CD14-positive monocyte (primary cell): ENCODE measurements around the gene VASN. TPM values are rescaled to one million over a fixed set of nuclear protein-coding genes. Genes with fewer than 3 reads are reported as not detected.
"Not testable (repeated sequence)": the region's sequence is repeated elsewhere in the genome, so short reads cannot be mapped to it uniquely, and the experiment has no call there.

Experiments used
- DNase-seq, 3 donors: peaks; one replicate each; pipeline ENCODE4 v3.0.0-alpha.2; 2011 to 2022
- H2AFZ ChIP-seq: 2 replicates; pipeline ENCODE4 v1.6.0; 2012; ENCODE audit warnings: mild to moderate bottlenecking, low read depth, low read length, inconsistent platforms; ENCODE audit not compliant: insufficient read depth, poor library complexity, severe bottlenecking
- H3K27ac ChIP-seq, 2 donors: 1 replicate in 1 of 2; 2 replicates in 1 of 2; pipeline ENCODE4 v1.5.1; 2012 to 2013; ENCODE audit warnings: low read length in 2 of 2, control low read depth in 1 of 2, inconsistent platforms in 1 of 2, low read depth in 1 of 2, mild to moderate bottlenecking in 1 of 2
- H3K27me3 ChIP-seq, 2 donors: one replicate each; pipeline versions ENCODE4 v1.6.0 to v1.6.1; 2011 to 2013; ENCODE audit warnings: low read length in 2 of 2; ENCODE audit not compliant: control insufficient read depth in 2 of 2, insufficient read depth in 2 of 2
- H3K36me3 ChIP-seq, 2 donors: replicated peaks in 1 of 2; 1 replicate in 1 of 2; 2 replicates in 1 of 2; pipeline versions ENCODE4 v1.5.1 to v1.6.1; 2012 to 2013; ENCODE audit warnings: low read length in 2 of 2, control low read depth in 1 of 2, inconsistent platforms in 1 of 2, mild to moderate bottlenecking in 1 of 2; ENCODE audit not compliant: insufficient read depth in 2 of 2, control insufficient read depth in 1 of 2
- H3K4me1 ChIP-seq, 2 donors: 1 replicate in 1 of 2; 2 replicates in 1 of 2; pipeline versions ENCODE4 v1.5.1 to v1.6.1; 2012 to 2013; ENCODE audit warnings: low read length in 2 of 2, control low read depth in 1 of 2, inconsistent platforms in 1 of 2, mild to moderate bottlenecking in 1 of 2, moderate library complexity in 1 of 2; ENCODE audit not compliant: insufficient read depth in 2 of 2, control insufficient read depth in 1 of 2
- H3K4me2 ChIP-seq: replicated peaks from 2 replicates; pipeline ENCODE3; 2012; ENCODE audit warnings: low read length, moderate library complexity, mild to moderate bottlenecking; ENCODE audit not compliant: poor library complexity, severe bottlenecking; ENCODE audit errors: extremely low read depth
- H3K4me3 ChIP-seq, 3 experiments: fragments of 200-600 bp in 1 of 3; sonication (generic) in 1 of 3; replicated peaks in 1 of 3; 1 replicate in 2 of 3; 2 replicates in 1 of 3; pipeline ENCODE4 v1.5.1; 2011 to 2013; ENCODE audit warnings: low read length in 3 of 3, mild to moderate bottlenecking in 3 of 3, control low read depth in 2 of 3, low read depth in 2 of 3, inconsistent platforms in 1 of 3, moderate library complexity in 1 of 3
- H3K79me2 ChIP-seq: 2 replicates; pipeline ENCODE4 v1.6.0; 2012; ENCODE audit warnings: mild to moderate bottlenecking, control low read depth, inconsistent platforms, low read length, moderate library complexity; ENCODE audit not compliant: insufficient read depth
- H3K9ac ChIP-seq: 2 replicates; pipeline ENCODE4 v1.6.0; 2017; ENCODE audit warnings: low read length, mild to moderate bottlenecking; ENCODE audit not compliant: insufficient read depth, poor library complexity, severe bottlenecking
- H3K9me3 ChIP-seq, 2 donors: replicated peaks in 1 of 2; 1 replicate in 1 of 2; 2 replicates in 1 of 2; pipeline versions ENCODE4 v1.5.1 to v1.6.1; 2012 to 2013; ENCODE audit warnings: low read length in 2 of 2, control low read depth in 1 of 2; ENCODE audit not compliant: control insufficient read depth in 1 of 2, insufficient read depth in 1 of 2
- H4K20me1 ChIP-seq: 2 replicates; pipeline ENCODE4 v1.6.0; 2012; ENCODE audit warnings: mild to moderate bottlenecking, low read length, control low read depth, moderate library complexity; ENCODE audit not compliant: insufficient read depth
- H3K27ac Mint-ChIP-seq, 7 donors: one replicate each; pipeline ENCODE4 v1.8.0; 2020; ENCODE audit warnings: mild to moderate bottlenecking in 7 of 7, mixed read lengths in 7 of 7, moderate library complexity in 6 of 7, inconsistent platforms in 2 of 7
- H3K27me3 Mint-ChIP-seq, 3 donors: one replicate each; pipeline ENCODE4 v1.8.0; 2021 to 2022; ENCODE audit warnings: low read depth in 3 of 3, mild to moderate bottlenecking in 3 of 3, mixed read lengths in 3 of 3, moderate library complexity in 3 of 3, inconsistent platforms in 1 of 3
- H3K36me3 Mint-ChIP-seq, 2 donors: one replicate each; pipeline ENCODE4 v1.8.0; 2020; ENCODE audit warnings: mixed read lengths in 2 of 2, inconsistent platforms in 1 of 2, mild to moderate bottlenecking in 1 of 2
- H3K4me1 Mint-ChIP-seq: one replicate; pipeline ENCODE4 v1.8.0; 2020; ENCODE audit warnings: mild to moderate bottlenecking, mixed read lengths
- H3K4me3 Mint-ChIP-seq, 2 donors: one replicate each; pipeline ENCODE4 v1.8.0; 2020; ENCODE audit warnings: mild to moderate bottlenecking in 2 of 2, mixed read lengths in 2 of 2, moderate library complexity in 1 of 2
- H3K9me3 Mint-ChIP-seq, 7 donors: one replicate each; pipeline ENCODE4 v1.8.0; 2020 to 2022; ENCODE audit warnings: mixed read lengths in 7 of 7, mild to moderate bottlenecking in 6 of 7, moderate library complexity in 6 of 7, inconsistent platforms in 2 of 7
- WGBS: methylation state at CpG from one replicate; pipeline ENCODE4 v1.1.5; 2013; ENCODE audit warnings: missing lambda C conversion rate; ENCODE audit not compliant: insufficient coverage; 5-methylcytosine and 5-hydroxymethylcytosine counted together
- intact Hi-C, 2 donors: fragments of 100-400 bp; cut with micrococcal nuclease; formaldehyde crosslinking; loops; one replicate each; pipeline versions ENCODE4 v1.15.0 to v1.15.1; 2023
- polyA plus RNA-seq, 3 donors: library from polyadenylated mRNA; depleted of rRNA in 1 of 3; unstranded in 2 of 3; stranded (reverse) in 1 of 3; fragments of 300-500 nt in 2 of 3; fragments of >200 nt in 1 of 3; fragmentation: Illumina TruSeq in 2 of 3; gene quantifications; 1 replicate in 2 of 3; 2 replicates in 1 of 3; pipeline ENCODE4 v1.2.3, GENCODE V29; 2012 to 2021
- TF ChIP-seq, protein P1 (sequence below): fragments of 200-600 bp; IDR thresholded peaks from one replicate; pipeline ENCODE4 v1.8.0; 2022; ENCODE audit warnings: antibody characterized with exemption, mild to moderate bottlenecking

VASN gene
- polyA plus RNA-seq, 3 donors = 0.03 TPM; not detected in 2

DNA sequence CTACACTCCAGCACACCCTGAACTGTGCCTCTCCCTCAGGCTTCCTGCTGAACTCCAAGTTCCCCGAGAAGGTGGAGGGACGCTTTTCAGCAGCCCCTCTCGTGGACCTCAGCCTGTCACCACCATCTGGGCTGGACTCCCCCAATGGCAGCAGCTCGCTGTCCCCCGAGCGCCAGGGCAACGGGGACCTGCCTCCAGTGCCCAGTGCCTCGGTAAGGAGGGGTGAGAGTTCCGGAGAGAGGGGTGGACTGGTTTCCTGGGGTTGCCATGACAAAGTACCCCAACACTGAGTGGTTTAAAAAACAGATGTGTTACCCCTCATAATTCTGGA lies 38.4 kb upstream of the VASN start:
- Mint-ChIP-seq H3K27ac (no peak overlapping the region), H3K27me3 (peaks cover 9 to 22% (median 22%) of the 10 kb centered on the region in 3 donors), H3K36me3 (peaks cover 0 to 1% of the 10 kb centered on the region in 2 donors), H3K4me1 (peaks cover 4% of the 10 kb centered on the region), H3K4me3 (no peak overlapping the region), H3K9me3 (peaks cover 0 to 6% (median 0%) of the 10 kb centered on the region in 7 donors)
- no peak overlapping the region for H3K4me3 ChIP-seq
- H3K4me1 ChIP-seq = peaks cover 3 to 7% of the 10 kb centered on the region in 2 donors
- no peak overlapping the region for H3K9ac ChIP-seq
- TF ChIP-seq, protein P1, sequence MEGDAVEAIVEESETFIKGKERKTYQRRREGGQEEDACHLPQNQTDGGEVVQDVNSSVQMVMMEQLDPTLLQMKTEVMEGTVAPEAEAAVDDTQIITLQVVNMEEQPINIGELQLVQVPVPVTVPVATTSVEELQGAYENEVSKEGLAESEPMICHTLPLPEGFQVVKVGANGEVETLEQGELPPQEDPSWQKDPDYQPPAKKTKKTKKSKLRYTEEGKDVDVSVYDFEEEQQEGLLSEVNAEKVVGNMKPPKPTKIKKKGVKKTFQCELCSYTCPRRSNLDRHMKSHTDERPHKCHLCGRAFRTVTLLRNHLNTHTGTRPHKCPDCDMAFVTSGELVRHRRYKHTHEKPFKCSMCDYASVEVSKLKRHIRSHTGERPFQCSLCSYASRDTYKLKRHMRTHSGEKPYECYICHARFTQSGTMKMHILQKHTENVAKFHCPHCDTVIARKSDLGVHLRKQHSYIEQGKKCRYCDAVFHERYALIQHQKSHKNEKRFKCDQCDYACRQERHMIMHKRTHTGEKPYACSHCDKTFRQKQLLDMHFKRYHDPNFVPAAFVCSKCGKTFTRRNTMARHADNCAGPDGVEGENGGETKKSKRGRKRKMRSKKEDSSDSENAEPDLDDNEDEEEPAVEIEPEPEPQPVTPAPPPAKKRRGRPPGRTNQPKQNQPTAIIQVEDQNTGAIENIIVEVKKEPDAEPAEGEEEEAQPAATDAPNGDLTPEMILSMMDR = no peak
- H4K20me1 ChIP-seq = no peaks in the 10 kb centered on the region
- intact Hi-C loops = loop anchor here in 1 of 2 donors (5.0 kb wide), 1 partner anchor 396 kb away; no protein-coding TSS in a partner anchor
- H3K36me3 ChIP-seq = peaks cover under 1 to 3% of the 10 kb centered on the region in 2 donors
- no peaks in the 10 kb centered on the region for H3K79me2 ChIP-seq
- H3K27ac ChIP-seq = no peak overlapping the region
- DNase-seq = no peak
- 32% methylated on average over 6 of the region's 9 CpGs for WGBS
- H3K4me2 ChIP-seq = no peak overlapping the region
- H3K9me3 ChIP-seq = no peaks in the 10 kb centered on the region
- peaks cover 0 to 4% of the 10 kb centered on the region in 2 donors for H3K27me3 ChIP-seq
- H2AFZ ChIP-seq = no peak overlapping the region

DNA sequence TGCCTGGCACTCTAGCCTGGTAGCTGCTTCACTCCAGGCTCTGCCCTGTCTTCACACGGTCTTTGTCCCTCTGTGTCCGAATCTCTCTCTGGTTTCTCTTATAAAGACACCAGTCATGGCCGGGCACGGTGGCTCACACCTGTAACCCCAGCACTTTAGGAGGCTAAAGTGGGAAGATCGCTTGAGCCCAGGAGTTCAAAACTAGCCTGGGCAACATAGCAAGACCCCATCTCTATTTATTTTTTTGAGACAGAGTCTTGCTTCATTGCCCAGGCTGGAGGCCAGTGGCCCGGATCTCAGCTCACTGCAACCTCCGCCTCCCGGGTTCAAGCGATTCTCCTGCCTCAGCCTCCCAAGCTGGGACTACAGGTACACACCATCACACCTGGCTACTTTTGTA lies 37.9 kb upstream of the VASN start:
- H3K27ac Mint-ChIP-seq, H3K9me3 ChIP-seq, H3K27me3 ChIP-seq, H4K20me1 ChIP-seq, H3K9ac ChIP-seq, H3K27ac ChIP-seq, H3K36me3 Mint-ChIP-seq, H3K4me1 Mint-ChIP-seq, H2AFZ ChIP-seq, H3K79me2 ChIP-seq, H3K4me3 ChIP-seq, H3K4me1 ChIP-seq, H3K4me2 ChIP-seq, H3K9me3 Mint-ChIP-seq, DNase-seq, H3K4me3 Mint-ChIP-seq, H3K36me3 ChIP-seq: not testable (repeated sequence)
- peaks cover 9 to 18% (median 17%) of the 10 kb centered on the region in 3 donors for H3K27me3 Mint-ChIP-seq
- 80% methylated on average over 2 of the region's 9 CpGs for WGBS
- intact Hi-C loops = loop anchor here in 1 of 2 donors (5.0 kb wide), 1 partner anchor 396 kb away; no protein-coding TSS in a partner anchor
